Activated CD8-positive, alpha-beta memory T cell treated with anti-CD3 and anti-CD28 coated beads, Interleukin-2, amount 50 U/mL, for 1 hour (primary cell): ENCODE data around the gene H2BK1.

ENCODE experiments used
- DNase-seq: peaks from one replicate; pipeline ENCODE4 v3.0.0-alpha.2; 2020; ENCODE audit errors: extremely low read depth

Gene H2BK1

DNA sequence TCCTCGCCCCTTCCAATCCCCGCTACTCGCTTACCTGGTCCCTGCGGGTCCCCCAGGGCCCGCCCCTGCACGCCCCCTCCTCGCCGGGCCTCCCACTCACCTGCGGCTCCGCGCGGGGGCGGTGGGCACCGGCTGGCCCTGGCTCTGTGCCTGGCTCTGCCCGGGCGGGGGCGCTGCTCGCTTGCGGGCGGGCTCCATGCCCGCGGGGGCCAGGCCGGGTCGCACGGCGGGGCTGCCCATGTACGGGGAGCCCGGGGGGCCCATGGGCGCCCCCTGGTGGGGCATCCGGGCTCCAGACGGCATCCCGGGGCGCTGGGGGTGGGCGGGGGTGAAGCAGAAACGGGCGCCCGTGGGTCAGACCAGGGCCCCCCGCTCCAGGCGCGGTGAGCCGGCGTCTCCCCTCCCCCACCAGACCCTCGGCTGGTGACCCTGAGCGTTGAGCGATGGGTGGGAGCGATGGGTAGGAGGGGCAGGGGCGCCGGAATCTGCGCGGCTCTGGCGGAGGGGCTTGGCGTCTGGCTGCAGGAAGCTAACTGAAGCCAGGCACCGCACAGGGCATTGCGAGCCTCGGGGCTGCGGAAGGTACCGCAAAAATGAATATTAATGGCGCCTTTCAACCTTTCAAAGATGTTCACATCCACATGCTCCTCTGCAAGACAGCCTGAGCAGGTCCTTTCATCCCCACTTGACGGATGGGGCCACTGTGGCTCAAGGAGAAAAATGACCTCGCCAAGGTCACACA is 35.2 kb upstream of the H2BK1 start:
- DNase-seq = no peak

DNA sequence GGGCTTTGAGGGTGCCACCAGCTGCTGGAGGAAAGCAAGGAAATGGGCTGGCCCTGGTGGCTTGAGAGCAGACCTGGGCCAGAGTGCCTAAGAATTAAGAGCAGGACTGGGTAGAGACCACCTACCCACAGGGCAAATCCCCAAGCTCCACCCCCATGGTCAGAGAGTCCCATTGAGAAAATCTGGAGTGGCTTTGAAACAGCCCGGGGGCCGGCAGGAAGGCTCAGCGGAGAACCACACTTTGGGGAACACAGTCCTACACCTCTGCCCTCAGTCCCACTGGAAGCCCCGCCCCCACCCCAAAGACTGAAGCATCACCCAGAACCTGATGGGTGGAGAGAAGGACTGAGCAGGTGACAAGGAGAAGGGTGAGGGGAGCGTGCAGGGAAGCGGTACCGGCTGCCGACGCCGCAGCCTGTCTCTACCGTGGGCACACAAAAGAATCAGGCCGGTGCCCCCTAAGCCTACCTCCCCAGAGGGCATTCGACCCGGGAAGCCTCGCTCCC is 34.6 kb upstream of the H2BK1 start:
- DNase-seq = no peak

DNA sequence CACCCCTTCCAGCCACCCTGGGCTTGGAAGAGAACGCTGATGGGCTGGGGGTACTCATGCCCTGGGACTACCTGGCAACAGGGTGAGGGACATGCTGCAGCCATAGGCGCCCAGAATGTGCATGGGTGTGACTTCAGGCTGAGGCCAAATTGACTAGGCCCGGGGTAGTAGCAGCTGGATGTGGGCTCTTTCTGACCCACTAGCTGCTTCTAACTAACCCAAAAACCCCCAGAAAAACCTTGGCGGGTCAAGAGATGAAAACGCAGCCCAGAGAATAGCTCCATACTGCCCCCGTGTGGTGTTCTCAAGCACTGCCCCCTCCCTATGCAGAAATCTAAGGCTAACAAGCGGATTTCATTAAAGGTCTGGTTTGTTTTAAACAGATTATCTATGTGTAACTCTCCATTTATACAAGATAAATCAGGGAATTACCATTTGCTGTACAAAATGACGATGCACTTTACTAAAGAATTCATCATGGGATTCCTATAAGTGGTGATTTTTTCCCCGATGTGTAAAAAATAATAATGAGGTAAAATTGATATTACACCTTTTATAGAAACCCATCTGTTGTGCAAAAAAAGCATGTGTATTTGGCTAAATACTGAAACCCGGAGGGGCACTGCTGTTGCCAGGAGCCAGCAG is 34.0 kb upstream of the H2BK1 start:
- no peak for DNase-seq

DNA sequence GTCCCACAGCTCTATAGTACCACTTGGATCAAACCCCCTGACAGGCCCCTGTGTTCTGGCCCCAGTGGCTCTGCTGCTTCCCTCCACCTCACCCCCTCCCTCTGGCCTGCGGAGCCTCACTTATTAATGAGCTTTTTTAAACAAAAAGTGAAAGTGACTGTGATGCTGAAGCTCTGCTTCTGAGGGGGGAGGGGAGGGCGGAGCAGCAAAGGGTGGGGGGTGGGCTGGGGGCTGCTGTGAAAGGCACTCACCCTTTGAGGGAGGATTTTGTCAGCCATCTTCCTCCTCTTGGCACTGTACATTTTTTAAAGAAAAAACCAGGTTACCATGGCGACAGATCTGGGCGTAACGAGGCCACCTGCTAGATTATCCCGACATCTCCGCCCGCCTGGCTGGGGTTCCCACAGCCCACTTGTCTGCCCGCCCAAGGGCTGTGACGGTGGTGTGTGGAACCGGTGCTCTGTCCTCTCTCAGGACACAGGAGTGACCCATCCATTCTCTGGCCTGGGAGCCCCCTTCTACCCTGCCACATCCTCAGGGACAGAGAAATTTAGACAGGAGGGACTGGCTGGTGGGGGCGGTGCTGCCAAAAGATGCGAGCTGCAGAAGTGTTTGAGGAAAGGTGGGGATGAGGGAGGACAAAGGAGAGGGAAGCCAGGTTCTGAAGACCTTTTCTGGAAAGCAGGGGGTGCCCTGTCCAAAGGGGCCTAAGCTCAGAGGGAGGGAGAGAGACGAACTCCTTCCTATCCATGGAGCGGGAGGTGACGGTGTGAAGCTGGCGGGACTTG is 33.3 kb upstream of the H2BK1 start:
- no peak for DNase-seq

DNA sequence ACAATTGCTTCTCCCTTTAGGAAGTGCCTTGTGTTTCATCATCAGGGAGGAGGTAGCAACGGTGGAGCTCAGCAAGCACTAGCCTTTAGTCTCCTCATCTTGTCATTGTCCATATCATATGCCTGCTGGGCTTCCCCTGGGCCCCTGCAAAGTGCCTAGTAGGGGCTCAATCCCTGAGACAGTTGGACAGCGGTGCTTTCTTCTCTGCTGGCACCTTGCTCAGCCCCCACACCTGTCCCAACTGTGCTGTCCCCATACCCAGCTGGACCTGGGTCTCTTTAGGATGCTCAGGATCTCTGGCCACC is 32.7 kb upstream of the H2BK1 start:
- no peak for DNase-seq

DNA sequence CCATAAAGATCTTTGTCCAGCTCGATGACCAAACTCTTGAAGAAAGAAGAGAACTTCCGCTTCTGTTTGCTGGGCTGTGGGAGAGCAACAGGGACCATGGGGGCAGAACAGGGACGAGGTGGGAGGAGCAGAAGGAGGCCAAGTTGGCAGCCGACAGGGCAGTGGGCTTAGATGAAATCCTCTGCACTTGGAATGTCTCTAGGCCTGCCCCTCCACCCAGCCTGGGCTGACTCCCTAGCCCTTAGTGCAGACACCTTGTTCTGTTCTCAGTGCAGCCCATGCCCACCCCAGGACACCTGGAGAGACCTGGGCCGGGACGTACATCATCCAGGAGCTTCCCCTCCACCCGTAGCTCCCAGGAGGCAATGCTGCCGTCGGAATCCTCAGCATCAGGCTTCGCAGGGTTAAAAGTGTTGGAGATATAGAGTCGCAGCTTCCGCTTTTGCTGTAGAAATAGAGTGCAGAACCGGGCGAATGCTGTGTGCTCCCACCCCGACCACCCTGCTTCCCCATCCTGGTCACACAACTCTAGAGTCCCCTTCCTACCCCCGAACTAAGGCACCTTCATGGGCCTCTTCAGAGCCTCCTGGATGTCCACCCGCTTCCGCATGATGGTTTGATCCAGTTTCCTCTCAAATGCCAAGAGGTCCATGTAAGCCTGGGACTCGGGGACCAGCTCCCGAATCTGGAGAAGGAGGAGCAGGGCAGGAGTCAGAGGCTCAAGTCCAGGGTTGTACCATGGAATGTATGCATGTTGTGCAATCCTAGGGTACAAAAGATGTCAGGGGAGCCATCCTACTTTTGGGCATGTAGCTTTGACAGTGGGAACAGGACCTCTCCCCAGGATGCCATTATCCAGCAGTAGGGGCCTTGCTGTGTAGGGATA is 32.1 kb upstream of the H2BK1 start:
- no peak for DNase-seq

DNA sequence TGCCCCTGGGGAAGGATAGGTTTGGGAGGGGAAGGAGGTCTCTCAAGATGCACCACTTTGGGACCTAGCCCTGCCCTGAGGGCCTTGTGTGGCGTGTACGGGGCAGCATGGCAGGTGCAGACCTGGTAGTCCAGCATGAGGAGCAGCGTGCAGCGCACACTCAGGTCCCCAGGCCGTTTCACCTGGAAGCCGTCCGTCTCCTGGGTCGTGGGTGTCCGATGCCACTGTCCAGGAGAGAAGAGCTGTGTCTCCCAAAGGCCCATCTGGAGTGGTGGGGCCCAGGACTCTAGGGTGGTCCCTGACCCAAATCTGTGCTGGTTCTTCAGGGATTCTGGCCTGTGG is 31.4 kb upstream of the H2BK1 start:
- no peak for DNase-seq

DNA sequence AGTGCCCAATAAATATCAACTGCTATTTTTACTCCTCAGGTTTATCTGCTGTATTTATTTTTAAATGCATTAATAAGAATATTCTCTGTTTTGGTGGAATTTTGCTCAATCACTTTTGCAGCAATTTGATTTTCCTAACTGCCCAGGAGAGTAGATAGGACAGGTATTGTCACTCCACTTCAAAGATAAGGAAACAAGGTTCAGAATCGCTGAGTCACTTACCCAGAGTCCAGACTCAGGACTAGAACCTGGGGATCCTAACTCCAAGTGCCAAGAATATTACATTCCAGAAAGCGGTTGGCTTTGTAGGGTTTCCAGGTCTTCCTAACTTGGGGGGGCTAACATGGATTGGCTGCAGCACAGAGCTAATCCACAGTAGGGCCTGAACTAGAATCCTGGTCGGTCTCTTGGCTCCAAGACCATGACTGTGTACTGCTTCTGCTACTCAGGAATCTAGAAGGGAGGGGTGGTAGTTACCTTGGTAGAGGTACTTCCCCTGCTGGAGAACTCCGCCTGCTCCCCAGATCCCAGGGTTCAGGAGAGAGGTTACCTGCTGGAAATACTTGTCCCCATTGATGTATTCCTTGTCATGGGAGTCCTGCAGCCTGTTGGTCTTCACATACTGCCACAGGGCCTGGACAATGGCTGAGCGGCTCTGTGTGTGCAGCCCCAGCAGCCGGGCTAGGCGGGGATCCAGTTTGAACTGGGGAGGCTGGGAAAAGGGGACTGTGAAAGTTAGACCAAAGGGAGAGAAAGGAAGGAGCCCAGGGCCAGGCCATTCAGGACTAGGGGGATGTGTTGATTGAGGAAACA is 30.9 kb upstream of the H2BK1 start:
- no peak for DNase-seq

DNA sequence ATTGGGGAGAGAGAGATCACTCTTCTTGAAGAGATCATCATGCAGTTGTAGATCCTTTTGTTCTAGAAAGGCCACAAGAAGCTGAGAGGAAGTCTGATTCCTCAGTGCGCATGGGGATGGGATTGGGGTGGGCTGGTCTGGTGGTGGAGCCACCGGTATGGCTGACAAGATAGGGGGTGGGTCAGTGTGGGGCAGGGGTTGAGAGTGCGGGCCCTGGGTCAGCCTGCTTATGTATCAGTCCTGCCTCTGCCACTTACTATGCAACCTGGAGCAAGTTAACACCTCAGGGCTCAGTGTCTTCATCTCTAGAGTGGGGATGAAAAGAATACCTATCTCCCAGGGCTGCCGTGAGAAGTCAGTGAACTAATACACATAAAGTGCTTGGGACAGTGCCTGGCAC is 30.2 kb upstream of the H2BK1 start:
- no peak for DNase-seq

DNA sequence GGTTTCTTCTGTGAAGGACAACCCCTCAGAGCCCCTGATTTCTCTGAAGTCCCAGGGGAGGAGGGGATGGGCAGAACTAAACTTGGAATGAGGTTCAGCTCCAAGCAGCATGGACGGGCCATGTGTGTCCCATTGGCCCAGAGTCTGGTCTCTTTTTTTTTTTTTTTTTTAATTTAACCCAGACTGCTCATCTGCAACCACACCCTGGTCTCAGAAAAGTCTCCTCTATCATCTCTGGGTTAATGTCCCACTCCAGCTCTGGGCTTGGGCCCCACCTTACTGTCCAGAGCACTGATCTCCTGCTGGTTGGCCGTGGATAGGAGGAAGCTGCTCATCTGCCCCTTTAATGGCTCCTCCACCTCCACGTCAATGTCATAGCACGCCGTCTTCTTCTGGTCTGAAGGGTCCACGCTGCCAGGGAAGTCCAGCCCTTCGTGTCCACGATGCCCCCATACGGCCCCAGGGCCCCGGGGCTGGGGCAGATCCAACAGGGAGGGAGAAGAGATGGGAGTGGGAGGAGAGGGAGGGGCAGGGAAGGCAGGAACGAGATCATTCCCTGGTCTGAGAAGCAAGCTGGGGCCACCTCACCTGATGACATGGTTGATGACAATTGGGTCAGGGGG is 29.7 kb upstream of the H2BK1 start:
- no peak for DNase-seq

DNA sequence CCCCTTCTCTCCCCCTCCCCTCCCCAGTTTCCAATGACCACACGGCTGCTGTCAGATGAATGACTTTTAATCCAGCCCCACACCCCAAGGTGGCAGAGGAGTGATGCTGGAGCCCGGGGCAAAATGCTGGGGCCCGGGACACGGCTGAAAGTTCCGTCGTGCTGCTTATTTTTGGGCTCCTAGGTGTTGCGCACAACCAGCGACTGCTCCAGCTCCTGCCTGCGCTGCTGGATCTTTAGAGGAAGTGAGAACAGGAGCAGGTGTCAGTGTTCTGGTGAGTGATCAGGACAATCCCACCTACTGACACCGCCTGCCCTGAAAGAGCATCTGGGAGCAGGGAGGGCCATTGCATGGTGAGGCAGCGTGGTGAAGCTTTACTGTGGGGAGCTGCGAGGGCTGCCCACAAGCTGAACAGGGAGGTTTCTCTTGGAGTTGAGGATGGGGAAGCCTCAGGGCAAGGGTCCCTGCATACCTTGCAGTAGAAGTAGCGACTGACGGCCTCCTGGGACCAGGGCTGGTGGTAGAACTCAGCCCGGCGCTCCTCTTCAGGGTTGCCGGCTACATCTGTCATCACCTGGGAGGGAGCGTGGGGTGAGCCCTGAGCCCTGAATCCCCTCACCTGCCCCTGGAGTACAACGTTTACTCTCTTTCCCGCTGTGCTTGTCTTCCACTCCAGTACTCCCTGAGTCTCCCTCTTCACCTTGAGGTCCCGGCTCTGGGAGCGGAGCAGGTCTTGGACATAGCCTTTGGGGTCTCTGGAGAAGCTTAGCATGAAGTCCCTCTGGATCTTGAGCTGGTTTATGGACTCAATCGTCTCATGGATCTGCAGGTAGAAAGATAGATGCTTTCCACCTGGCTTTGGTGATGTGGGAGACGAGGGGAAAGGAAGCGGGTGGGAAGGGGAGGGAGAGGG is 28.9 kb upstream of the H2BK1 start:
- DNase-seq = no peak

DNA sequence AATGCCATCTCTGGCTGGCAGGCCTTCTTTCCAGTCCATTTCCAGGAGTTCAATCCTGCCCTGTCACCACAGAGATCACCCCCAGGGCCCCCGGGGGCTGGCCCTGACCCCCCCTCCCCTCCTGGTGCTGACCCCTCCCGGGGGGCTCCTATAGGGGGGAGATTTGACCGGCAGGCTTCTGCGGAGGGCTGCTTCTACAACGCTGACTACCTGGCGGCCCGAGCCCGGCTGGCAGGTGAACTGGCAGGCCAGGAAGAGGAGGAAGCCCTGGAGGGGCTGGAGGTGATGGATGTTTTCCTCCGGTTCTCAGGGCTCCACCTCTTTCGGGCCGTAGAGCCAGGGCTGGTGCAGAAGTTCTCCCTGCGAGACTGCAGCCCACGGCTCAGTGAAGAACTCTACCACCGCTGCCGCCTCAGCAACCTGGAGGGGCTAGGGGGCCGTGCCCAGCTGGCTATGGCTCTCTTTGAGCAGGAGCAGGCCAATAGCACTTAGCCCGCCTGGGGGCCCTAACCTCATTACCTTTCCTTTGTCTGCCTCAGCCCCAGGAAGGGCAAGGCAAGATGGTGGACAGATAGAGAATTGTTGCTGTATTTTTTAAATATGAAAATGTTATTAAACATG is 28.0 kb upstream of the H2BK1 start:
- no peak for DNase-seq

DNA sequence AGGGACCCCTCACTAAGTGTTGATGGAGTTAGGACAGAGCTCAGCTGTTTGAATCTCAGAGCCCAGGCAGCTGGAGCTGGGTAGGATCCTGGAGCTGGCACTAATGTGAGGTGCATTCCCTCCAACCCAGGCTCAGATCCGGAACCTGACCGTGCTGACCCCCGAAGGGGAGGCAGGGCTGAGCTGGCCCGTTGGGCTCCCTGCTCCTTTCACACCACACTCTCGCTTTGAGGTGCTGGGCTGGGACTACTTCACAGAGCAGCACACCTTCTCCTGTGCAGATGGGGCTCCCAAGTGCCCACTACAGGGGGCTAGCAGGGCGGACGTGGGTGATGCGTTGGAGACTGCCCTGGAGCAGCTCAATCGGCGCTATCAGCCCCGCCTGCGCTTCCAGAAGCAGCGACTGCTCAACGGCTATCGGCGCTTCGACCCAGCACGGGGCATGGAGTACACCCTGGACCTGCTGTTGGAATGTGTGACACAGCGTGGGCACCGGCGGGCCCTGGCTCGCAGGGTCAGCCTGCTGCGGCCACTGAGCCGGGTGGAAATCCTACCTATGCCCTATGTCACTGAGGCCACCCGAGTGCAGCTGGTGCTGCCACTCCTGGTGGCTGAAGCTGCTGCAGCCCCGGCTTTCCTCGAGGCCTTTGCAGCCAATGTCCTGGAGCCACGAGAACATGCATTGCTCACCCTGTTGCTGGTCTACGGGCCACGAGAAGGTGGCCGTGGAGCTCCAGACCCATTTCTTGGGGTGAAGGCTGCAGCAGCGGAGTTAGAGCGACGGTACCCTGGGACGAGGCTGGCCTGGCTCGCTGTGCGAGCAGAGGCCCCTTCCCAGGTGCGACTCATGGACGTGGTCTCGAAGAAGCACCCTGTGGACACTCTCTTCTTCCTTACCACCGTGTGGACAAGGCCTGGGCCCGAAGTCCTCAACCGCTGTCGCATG is 27.2 kb upstream of the H2BK1 start:
- no peak for DNase-seq

DNA sequence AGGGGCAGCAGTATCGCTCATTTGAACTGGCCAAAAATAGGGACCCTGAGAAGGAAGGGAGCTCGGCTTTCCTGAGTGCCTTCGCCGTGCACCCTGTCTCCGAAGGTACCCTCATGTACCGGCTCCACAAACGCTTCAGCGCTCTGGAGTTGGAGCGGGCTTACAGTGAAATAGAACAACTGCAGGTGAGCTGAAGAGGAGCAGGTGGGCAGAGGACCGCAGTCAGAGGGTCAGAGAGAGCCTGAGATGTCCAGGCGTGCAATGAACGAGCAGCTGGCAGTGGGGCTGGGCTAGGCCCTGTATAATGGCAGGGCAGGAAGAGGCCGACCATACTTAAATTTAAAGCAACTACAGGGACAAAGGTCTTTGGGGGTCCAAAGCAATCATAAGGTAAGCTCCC is 26.1 kb upstream of the H2BK1 start:
- no peak for DNase-seq

DNA sequence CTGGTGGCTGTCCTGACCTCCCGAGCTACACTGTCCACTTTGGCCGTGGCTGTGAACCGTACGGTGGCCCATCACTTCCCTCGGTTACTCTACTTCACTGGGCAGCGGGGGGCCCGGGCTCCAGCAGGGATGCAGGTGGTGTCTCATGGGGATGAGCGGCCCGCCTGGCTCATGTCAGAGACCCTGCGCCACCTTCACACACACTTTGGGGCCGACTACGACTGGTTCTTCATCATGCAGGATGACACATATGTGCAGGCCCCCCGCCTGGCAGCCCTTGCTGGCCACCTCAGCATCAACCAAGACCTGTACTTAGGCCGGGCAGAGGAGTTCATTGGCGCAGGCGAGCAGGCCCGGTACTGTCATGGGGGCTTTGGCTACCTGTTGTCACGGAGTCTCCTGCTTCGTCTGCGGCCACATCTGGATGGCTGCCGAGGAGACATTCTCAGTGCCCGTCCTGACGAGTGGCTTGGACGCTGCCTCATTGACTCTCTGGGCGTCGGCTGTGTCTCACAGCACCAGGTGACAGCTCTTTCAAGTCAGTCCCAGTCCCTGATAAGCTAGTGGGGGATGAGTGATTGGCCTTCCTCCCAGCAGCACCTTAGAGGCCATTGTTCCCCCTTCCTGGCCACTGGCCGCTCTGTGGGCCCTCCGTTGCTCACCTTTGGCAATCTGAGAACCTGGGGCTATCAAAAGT is 25.0 kb upstream of the H2BK1 start:
- no peak for DNase-seq

DNA sequence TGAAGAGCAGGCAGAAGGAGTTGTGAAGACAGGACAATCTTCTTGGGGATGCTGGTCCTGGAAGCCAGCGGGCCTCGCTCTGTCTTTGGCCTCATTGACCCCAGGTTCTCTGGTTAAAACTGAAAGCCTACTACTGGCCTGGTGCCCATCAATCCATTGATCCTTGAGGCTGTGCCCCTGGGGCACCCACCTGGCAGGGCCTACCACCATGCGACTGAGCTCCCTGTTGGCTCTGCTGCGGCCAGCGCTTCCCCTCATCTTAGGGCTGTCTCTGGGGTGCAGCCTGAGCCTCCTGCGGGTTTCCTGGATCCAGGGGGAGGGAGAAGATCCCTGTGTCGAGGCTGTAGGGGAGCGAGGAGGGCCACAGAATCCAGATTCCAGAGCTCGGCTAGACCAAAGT is 23.5 kb upstream of the H2BK1 start:
- no peak for DNase-seq

DNA sequence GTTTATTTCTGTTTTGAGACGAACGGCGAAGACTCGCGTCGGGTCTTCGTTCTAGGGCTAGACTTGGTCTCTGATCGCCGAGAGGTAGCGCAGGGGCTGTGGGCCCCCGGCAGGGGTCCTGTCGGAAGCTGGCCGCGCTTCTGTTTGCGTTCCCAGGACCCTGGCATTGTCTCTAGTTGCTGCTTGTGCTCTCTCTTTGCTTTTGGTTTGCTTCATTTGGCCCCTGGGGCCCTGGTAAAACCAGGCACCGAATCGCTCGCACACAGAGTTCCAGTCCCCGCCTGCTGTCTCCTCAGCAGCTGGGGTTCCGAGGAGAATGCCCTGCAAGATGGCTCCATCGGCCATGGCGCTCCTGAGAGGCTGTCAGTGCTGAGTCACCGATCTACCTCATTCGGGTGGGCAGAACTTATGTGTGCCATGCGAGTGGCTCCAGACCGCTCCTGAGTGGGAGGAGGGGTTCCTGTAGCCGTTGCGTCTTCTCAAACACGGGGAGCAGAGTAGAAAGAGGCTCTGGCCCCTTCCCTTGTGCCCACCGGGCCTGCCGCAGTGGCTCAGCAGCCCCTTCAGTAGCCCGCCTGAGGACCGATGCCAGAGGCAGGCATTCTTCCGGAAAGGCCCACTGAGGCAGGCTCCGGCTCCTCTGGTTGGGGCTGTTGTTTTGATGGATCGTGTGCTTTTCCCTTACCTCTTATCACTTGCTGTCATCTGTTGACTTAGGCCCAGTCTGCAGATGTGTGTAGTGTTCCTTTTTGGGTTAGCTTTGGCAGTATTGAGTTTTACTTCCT is 22.8 kb upstream of the H2BK1 start:
- peak; percentile 40 for DNase-seq
